GM18519 (cell line): ENCODE results near the gene TRABD.
A peak's percentile ranks its signal among the peaks of the same experiment; 100 is the strongest.

ENCODE experiments used
- ATAC-seq: cut with Tn5 transposase; IDR thresholded peaks from one replicate; pipeline ENCODE4 v1.9.1; 2021; ENCODE audit warnings: mild to moderate bottlenecking, moderate library complexity; ENCODE audit not compliant: unreplicated experiment, low FRiP score

The TRABD gene

DNA sequence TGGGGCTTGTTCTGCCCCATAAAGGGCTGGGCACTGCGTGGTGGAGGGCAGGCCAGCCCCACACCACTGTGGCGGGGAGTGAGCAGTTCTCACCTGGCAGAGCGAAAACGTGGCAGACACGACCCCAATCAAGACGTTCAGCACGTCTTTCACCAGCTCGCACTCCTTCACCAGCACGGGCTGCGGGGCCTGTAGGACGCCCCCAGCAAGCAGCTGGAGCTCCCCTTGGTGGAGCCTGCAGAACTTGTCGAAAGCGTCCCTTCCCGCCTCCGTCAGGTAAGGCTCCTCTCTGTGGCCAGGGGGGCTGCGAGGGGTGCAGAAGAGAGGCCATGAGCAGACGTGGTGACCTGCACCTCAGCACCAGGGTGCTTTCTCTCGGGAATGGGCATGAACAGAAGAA is 47.5 kb downstream of the TRABD start:
- ATAC-seq: no peak

DNA sequence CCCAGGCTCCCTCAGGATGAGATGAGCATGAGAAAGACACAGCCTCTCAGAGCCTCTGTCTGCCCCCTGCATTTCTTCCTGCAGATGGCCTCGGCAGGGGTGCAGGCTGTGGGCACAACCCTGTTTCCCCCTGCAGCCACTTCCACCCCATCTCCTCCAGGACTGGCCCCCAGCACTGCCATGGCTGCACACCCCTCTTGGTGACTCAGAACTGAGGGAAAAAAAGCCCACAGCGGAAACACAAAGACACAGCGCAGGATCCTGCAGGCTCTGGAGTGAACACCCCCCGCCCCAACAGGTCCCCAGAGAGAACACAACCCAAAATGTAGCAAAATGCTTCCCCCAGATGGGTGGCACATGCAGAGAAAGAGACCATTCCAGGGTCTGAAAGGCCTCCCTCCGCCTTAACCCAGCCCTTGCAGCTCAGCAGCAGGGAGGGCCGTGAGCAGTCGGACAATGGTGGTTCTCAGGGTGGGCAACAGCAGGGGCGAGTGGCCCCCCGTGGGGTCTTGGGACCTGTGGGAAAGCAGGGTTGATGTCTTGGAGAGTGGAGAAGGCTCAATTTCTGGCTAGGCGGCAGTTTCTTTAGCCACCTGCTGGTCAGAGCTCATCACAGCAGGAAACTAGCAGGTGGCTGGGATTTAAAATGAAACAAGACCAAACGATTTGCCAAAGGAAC is 51.2 kb downstream of the TRABD start:
- no peak for ATAC-seq

DNA sequence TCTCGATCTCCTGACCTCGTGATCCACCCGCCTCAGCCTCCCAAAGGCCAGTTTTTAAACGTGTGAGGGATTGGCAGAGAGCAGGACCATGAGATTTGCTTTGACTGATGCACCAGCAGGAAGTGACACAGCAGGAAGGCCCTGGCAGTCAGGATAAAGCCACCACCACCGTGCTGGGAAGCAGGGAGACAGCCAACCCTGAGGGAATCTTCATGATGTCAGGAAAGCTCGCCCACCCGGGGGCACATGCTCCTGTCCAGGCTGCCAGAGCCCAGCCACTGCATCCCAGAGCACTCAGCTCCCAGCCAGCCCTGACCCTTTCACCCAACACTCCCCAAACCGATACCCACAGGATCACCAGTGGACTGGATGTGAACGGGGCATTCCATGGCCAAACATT is 53.0 kb downstream of the TRABD start:
- ATAC-seq: no peak

DNA sequence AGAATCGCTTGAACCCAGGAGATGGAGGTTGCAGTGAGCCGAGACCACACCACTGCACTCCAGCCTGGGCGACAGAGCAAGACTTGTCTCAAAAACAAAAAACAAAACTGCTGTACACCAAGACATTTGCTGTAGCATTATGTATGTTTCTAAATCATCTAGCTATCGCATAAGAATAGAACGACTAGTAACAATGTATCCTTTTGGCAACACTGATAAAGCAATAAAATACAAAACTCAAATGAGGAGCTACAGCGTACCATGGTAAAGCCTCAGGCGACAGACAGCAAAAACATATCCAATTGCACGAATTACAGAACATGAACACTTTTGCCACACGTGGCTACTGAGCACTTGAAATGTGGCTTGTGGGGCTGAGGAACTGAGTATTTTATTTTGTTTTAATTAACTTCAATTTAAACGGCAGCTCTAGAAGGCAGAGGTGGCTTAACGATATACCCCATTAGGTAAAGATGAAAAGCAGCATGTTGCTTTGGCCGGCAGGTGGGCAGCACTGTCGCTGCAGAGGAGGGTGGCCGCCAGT is 56.8 kb downstream of the TRABD start:
- no peak for ATAC-seq

DNA sequence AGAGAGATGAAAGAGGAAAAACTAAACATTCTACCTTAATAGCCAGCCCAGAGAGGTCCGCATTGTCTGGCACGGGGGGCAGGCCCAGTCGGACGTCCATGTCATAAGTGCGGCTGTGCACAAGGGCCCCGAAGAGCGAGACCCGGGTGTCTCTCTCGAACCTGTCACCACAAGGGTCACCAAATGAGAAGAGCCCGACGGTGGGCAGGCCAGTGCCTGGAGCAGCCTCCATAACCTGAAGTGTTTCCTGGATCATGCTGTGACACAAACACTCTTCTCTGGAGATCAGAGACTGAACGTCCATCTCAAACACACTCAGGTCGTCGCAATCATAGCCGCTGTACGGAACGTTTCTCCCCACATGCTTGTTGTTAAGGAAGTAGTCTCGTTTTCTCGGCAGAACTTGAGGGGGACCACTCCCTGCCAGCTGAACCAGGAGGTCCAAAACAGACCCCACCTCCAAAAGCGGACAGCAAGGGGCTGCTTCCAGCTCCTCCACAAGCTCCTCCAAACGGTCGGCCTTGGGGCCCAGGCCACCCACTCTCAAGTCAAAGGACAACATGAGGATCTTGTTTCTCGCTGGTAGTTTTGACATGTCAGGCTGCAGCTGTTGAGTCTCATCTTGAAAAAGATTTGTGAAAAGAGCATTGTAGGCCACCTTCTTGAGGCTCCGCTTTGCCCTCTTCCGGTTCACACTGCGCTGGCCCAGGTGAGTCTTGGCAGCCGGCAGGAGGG is 58.1 kb downstream of the TRABD start:
- ATAC-seq: no peak

DNA sequence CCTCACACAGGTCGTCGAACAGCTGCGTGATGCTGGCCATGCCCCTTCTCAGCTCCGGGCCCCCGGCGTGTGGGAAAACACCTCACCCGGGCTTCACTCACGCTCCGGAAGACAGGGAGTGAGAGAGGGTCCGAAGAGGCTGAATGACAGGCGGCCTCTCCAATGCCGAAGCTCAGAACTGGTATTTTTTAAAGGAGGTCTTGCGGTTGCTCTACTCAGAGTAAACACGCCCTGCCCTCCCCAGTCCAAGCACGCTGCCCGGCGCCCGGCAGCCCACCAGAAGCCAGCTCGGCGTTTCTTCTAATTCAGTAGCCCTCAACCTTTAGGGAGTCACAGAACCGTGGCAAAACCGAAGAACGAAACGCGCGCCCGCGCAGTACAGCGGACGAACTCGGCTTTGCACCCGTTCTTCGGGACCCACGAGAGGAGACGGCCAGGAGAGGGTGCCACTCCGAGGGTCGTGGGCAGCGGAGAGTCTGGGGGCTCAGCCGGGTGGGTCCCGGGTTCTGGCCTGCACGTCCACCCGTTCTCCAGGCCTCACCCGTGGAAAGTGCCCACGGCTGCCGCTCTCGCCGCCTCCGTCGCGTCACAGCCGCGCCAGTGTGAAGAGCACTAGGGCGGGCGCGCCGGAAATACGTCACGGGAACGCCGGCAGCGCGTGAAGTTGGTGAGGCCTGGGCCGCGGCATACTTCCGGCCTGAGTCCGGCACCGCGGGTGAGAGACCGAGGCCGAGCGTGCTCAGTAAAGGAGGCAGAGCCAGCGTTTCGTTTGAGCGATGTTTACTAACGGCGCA is 58.9 kb downstream of the TRABD start, which contains the start of gene TUBGCP6:
Gene TUBGCP6, minus strand, starts transcription at position 604 of the 794 bp plus-strand sequence. Its CDS starts 564 bp downstream, at position 40.
- ATAC-seq: peak; percentile 45

DNA sequence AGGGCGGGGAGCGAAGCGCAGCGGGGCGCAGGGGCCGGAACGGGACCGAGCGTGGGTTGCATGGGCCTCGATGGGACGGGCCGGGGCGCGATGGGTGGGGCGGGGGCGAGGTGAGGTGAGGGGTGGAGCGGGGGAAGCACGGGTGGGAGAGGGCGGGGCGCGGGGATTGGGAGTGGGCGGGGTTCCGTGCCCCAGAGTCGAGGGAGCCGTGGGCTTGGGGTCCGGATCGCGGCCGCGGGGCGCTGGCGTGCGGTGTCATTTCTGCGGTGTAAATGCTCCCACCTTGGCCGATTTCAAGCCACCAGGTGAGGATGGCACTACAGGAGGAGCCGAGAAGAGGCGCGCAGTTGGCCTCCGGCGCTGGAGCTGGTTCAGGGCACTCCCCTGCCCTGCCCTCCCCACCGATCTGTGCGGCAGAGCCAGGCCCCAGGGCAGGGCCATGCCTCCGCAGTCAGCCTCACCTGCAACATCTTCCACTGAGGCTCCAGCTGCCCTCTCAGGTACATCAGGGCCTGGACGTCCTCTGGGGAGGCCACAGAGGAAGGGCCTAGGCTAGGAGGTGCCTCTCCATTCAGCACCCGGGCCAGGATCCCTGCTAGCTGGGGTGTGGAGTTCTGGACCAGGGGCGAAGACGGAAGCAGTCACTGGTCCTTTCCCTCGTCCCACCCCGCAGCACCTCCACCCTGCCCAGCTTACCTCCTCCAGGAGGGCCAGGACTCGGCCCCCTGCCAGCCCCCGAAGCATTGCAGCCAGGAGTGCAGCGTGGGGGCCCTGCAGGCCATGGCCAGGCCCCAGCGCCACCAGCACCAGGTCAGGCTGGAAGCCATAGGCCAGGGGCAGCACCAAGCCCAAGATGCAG is 59.7 kb downstream of the TRABD start:
- no peak for ATAC-seq

DNA sequence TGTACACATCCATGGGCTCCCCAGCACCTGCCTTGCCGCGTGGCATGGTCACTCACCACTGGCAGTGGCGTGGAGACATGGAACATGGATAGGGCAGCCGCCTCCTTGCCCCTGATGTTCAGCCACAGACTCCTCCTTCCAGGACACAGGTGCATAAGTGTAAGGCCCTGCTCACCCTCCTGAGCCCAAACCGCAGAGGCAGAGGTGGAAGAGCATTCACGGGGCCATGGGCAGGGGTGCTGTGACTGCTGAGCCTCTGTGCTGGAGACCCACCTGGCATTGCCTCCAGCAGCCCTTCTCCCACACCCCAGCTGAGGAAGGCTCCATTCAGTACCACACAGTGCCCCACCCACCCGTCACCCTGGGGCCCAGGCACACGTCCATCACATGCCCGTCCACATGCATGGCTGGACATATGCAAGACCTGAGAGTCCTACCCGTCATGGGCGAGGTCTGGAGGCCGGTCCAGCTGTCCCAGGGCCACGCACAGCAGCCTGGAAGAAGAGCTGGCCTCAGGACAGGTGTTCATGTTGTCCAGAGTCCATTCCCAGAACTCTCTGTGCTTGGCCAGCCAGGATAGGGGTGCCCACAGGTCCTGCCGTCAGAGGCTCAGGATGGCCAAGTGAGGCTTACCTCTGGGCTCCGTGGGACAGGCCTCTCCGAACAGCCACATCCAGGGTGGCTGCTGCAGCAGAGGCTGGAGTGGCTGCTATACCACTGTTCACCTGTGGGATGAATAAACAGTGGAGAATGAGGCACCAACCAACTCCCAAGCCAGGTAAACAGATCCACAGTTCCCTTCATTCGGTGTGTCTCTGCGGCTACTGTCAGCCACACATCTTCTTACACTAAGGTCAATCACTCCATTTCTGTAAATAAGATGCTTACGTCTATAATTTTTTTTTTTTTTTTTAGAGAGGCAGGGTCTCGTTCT is 60.8 kb downstream of the TRABD start:
- no peak for ATAC-seq

DNA sequence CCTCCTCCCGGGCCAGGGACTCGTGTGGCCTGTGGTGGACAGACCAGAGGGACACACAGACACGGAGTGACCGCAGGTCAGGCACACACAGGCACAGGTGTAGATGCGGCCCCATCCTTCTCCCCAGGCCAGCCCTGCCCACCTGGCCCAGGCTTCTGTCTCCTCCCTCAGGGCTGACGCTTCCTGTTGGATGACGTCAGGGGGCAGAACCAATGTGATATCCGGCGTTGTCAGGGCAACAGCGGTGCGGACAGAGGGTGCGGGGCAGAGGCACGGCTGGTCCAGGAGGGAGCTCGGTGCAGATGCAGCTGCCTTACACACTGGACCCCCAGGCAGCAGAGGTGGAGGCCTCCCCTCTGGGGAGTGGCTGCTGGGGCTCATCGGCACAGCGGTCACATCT is 62.0 kb downstream of the TRABD start:
- ATAC-seq: no peak

DNA sequence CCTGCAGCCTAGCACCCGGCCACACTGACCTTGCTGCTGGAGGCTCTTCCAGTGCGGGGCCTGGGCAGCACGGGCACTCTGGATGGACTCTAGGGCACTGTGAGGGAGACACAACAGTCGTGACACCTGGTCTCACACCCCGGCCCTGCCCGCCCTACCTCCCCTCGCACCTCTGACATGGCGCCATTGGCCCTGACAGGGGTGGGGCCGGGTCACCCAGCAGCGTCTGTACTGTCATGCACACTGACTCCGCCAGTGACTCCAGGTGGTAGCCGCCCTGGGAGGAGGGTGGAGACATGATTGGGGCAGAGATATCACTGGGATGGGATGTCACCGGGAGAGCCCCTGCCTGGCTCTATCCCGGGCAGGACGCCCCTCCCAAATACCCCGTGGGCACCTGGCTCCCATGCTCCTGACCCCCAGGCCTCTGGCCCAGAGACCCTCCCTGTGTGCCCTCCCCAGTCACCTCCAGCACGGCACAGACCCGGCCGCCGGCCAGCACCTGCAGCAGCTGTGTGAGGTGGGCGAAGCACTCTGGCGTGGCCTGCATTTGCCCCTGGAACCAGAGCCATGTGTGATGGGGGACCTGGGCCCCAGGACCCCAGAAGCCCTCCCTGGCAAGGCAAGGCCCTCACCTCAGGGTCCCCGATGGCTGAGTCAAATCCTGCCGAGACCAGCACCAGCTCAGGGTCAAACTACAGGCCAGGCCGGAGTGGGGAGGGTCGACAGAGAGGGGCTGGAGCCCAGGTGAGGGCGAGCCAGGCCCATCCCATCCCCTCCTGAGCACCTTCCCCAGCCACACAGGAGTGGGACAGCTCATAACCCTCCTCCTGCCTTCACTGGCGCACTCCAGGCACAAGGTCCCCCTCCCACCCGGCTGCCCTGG is 62.7 kb downstream of the TRABD start:
- ATAC-seq: no peak
